Astrocyte of the spinal cord (primary cell): Measurements from ENCODE around the gene CELA2B.

Source experiments
- DNase-seq: peaks from one replicate; pipeline ENCODE4 v3.0.0; 2011; ENCODE audit warnings: low read depth, low spot score
- H3K4me3 ChIP-seq: 2 replicates; pipeline ENCODE4 v1.5.1; 2011; ENCODE audit warnings: low read depth, mild to moderate bottlenecking, low read length, moderate library complexity
- in situ Hi-C: cut with HindIII; loops from 2 replicates; pipeline ENCODE4 v1.10.0; 2017; ENCODE audit warnings: low sequenced_read_pairs
- TF ChIP-seq, protein P1 (sequence below): IDR thresholded peaks from 2 replicates; pipeline ENCODE4 v1.5.1; 2012; ENCODE audit warnings: low read depth, mild to moderate bottlenecking, low read length, inconsistent platforms

The CELA2B gene

DNA sequence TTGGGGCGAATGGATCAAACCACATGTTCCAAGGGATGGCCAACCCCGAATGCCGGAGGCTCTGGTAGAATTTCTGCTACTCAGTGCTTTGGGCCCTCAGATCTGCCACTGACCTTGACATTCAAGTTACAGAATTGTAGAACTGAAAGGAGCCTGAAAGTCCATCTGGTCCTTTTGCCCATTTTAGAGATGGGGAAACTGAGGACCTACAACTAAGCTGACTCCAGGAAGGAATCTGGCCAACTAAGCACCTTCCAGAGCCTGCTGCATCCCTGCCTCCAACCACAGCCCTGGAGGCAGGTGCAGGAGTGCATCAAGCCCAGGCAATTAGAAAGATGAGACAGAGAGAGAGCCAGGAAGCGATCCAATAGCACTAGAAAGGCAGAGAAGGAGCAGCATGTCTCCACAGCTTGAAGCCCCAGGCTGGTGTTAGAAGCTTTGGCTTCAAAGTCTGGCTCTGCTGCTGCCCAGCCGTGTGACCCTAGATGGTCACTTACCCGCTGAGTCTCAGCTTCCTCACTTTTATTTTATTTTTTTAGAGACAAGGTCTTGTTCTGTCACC, 38.9 kb upstream of the CELA2B start:
- in situ Hi-C loops, result loop anchor here (25.0 kb wide), 1 partner anchor 300 kb away; no protein-coding TSS in a partner anchor
- no peak for DNase-seq
- H3K4me3 ChIP-seq, result no peak overlapping the region
- TF ChIP-seq, protein P1, sequence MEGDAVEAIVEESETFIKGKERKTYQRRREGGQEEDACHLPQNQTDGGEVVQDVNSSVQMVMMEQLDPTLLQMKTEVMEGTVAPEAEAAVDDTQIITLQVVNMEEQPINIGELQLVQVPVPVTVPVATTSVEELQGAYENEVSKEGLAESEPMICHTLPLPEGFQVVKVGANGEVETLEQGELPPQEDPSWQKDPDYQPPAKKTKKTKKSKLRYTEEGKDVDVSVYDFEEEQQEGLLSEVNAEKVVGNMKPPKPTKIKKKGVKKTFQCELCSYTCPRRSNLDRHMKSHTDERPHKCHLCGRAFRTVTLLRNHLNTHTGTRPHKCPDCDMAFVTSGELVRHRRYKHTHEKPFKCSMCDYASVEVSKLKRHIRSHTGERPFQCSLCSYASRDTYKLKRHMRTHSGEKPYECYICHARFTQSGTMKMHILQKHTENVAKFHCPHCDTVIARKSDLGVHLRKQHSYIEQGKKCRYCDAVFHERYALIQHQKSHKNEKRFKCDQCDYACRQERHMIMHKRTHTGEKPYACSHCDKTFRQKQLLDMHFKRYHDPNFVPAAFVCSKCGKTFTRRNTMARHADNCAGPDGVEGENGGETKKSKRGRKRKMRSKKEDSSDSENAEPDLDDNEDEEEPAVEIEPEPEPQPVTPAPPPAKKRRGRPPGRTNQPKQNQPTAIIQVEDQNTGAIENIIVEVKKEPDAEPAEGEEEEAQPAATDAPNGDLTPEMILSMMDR, result no peak

DNA sequence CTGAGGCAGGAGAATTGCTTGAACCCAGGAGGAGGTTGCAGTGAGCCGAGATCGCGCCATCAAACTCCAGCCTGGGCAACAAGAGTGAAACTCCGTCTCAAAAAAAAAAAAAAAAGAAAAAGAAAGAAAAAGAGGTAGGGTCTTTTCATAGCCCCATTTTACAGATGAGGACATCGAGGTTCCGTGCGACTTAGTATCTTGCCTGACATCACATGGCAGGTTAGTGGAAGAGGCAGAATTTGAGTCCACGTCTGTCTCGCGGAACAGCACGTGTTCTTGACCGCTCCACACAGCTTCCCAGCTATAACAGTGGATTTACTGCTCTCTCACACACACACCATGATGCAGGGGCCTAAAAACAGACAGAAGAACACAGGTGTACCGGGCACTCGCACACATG, 36.6 kb upstream of the CELA2B start:
- no peak for DNase-seq
- in situ Hi-C loops, result loop anchor here (25.0 kb wide), 1 partner anchor 302 kb away; no protein-coding TSS in a partner anchor
- TF ChIP-seq, protein P1, result no peak
- H3K4me3 ChIP-seq, result no peak overlapping the region

DNA sequence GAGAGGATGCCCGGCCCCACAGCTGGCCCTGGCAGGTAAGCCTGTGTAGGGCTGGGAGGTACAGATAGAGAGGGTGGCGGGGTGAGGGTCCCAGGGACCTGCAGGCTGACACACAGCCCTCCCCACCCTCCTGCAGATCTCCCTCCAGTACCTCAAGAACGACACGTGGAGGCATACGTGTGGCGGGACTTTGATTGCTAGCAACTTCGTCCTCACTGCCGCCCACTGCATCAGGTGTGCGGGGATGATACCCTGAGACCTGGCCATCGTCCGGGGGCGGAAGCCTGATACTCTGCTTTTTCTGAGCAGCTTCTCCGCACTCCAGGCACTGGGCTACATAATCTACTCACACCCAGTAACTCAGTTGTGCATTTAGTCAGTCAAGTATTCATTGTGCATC, 35.5 kb upstream of the CELA2B start:
- H3K4me3 ChIP-seq, result no peak overlapping the region
- in situ Hi-C loops, result loop anchor here (25.0 kb wide), 1 partner anchor 303 kb away; no protein-coding TSS in a partner anchor
- no peak for DNase-seq
- TF ChIP-seq, protein P1, result no peak

DNA sequence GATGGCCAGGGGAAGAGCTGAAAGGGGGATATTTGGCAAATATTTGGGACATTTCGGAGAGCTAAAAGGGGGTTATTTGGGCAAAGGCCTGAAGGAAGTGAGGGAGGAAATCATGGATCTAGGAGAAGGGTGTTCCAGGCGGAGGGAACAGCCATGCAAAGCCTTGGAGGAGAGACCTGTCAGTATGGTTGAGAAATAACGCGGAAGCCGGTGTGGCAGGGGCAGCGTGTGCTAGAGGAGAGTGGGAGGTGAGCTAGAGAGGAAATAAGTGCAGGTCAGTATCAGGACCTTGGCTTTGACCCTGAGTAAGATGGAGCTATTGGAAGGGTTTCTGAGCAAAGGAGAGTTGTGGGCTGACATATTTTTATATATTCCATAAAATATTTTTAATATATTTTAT, 34.7 kb upstream of the CELA2B start:
- TF ChIP-seq, protein P1, result no peak

DNA sequence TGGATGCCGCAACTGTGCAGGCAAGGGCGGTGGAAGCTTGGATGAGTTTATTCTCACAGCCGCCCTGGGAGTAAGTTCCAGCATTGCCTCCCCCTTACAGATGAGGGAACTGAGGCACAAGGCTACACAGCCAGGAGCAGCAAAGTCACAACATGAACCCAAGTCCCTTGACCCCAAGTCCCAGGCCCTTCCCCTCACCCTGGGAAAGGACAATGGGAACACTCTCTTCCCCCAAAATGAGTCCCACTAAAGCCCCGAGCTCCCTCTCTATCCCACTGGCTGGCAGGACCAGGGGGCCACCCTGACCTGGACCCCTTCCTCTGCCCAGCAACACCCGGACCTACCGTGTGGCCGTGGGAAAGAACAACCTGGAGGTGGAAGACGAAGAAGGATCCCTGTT, 33.8 kb upstream of the CELA2B start:
- H3K4me3 ChIP-seq, result no peak overlapping the region
- no peak for DNase-seq
- TF ChIP-seq, protein P1, result no peak
- in situ Hi-C loops, result loop anchor here (25.0 kb wide), 1 partner anchor 305 kb away; no protein-coding TSS in a partner anchor

More for the DNA sequence above, 34.7 kb upstream of the CELA2B start:
- DNase-seq, result no peak
- in situ Hi-C loops, result loop anchor here (25.0 kb wide), 1 partner anchor 304 kb away; no protein-coding TSS in a partner anchor
- H3K4me3 ChIP-seq, result no peak overlapping the region

DNA sequence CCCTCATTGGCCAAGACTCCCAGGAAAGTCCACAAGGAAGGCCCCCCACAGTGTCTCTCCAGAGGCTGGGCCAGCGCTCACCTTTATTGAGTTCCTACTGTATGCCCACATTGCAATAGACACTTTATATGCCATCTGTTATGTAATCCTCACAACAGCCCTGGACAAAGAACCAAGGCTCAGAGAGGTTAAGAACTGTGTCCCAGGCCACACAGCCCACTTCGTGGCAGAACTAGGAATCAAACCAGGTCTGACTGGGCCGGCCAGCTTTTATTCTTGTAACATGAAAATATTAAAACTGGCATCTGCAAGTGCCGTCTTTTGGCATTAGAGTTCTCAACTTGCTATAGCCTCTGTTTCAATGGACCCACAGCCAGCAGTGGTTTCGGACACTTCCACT, 33.1 kb upstream of the CELA2B start:
- no peak overlapping the region for H3K4me3 ChIP-seq
- DNase-seq, result no peak
- in situ Hi-C loops, result loop anchor here (25.0 kb wide), 1 partner anchor 305 kb away; no protein-coding TSS in a partner anchor
- TF ChIP-seq, protein P1, result no peak
